HG02852 (cell line): ENCODE measurements around the gene PTK6.
A peak's percentile ranks its signal among the peaks of the same experiment; 100 is the strongest.

Experiments
- ATAC-seq: cut with Tn5 transposase; IDR thresholded peaks from one replicate; pipeline ENCODE4 v1.9.1; 2021; ENCODE audit warnings: mild to moderate bottlenecking, moderate library complexity; ENCODE audit not compliant: unreplicated experiment

PTK6 gene

GRCh38 chr20:63570281-63571086 is 33.3 kb upstream of the PTK6 start:
- ATAC-seq: no peak

- no peak for ATAC-seq
These were observed 32.1 kb upstream of the PTK6 start for GRCh38 chr20:63568986-63569949.

- ATAC-seq: no peak
These were observed 31.2 kb upstream of the PTK6 start for GRCh38 chr20:63568170-63568981.

- peak; percentile 74 for ATAC-seq
These were observed 30.4 kb upstream of the PTK6 start for GRCh38 chr20:63567386-63568169.

GRCh38 chr20:63567136-63567385 is 29.9 kb upstream of the PTK6 start:
- no peak for ATAC-seq

GRCh38 chr20:63566395-63567135 is 29.4 kb upstream of the PTK6 start:
- ATAC-seq: no peak

GRCh38 chr20:63565699-63566335 is 28.6 kb upstream of the PTK6 start:
- no peak for ATAC-seq

- no peak for ATAC-seq
These were observed 28.0 kb upstream of the PTK6 start for GRCh38 chr20:63565021-63565698.

- no peak for ATAC-seq
These were observed 27.0 kb upstream of the PTK6 start for GRCh38 chr20:63564036-63564810.

GRCh38 chr20:63563225-63563935 is 26.2 kb upstream of the PTK6 start:
- no peak for ATAC-seq

- ATAC-seq: no peak
These were observed 25.5 kb upstream of the PTK6 start for GRCh38 chr20:63562461-63563224.

GRCh38 chr20:63561624-63562396 is 24.6 kb upstream of the PTK6 start:
- ATAC-seq: no peak

- no peak for ATAC-seq
These were observed 23.9 kb upstream of the PTK6 start for GRCh38 chr20:63560856-63561609.

- ATAC-seq: no peak
These were observed 23.2 kb upstream of the PTK6 start for GRCh38 chr20:63560333-63560805.
